ENCODE data around the gene NAT9.

Gene NAT9

DNA sequence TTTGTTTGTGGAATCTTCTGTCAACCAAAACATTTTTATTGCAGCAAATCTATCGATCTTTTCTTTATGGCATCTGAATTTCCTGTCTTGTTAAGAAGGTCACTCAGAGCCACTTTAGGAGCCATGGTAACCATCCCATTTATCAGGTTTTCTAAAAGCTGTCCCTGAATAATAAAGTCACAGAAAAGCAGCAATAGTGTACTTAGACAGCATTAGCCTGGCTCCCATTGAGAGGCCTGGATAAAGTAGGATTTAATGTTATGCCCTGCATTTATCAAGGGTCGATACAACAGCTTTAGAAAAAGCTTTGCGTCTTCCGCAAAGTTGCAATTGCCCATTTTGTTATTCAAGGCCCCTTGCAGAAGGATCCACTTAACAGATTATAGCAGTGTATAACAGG is 53.4 kb downstream of the NAT9 start:
- DNase-seq = no peak

All from NCI-H1694 treated with DMSO at 0.1 percent for 48 hours (cell line).